ENCODE measurements around the gene ACSS1. TPM values are rescaled to one million over a fixed set of nuclear protein-coding genes. Genes with fewer than 3 reads are reported as not detected.

Gene ACSS1
- total RNA-seq, 2 experiments from 2014 or later, result 17.5 to 18.2 TPM

DNA sequence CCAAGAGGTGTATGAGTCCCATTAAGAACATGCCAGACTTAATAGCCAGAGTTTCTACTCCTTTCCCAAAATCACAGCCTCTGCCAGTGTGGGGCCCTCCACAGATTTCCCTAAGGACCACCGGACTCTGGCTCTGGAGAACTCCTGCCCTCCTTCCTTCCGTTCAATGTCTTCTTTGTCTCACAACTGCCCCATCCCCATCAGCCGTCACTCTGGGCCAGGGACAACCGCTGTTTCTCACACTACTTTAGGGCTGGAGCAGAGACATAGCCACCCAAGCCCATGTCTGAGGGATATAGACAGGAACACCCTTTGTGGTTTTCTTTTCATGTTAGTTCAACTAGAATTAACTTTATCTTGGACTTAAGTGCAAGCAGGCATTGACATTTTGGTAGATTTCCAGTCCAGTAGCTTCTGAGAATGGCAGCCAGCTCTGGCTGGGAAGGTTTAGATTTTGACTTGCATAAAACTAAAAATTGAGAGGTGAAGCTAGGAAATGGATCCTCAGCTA is 6.7 kb upstream of the ACSS1 start:
- Mint-ChIP-seq H3K4me3 (no peak overlapping the region), H3K4me1 (ENCODE audit: low read depth) (peaks cover 4% of the 10 kb centered on the region), H3K9me3 (no peaks in the 10 kb centered on the region), H3K36me3 (ENCODE audit: low read depth) (no peaks in the 10 kb centered on the region), H3K27me3 (peaks cover 12% of the 10 kb centered on the region), H3K27ac (no peak overlapping the region)
- ATAC-seq, result no peak
- ChIA-PET CTCF (interaction anchor here (0.6 to 10.9 kb wide), 16 partner anchors 10 to 196 kb away, joined by 3 to 167 read pairs (median 4); partner anchors contain the start of gene APMAP), POLR2A (interaction anchor here (1.2 kb wide), 2 partner anchors 13 to 27 kb away, joined by 3 read pairs; no protein-coding TSS in a partner anchor)
- TF ChIP-seq CTCF (IDR thresholded peaks at IDR 0.05), result no peak
- no peak for DNase-seq
- intact Hi-C loops (cut with micrococcal nuclease), result loop anchor here (1.0 kb wide), 1 partner anchor 70 kb away; no protein-coding TSS in a partner anchor

GRCh38 chr20:25063981-25064380 is 6.0 kb upstream of the ACSS1 start:
- POLR2A ChIA-PET, result interaction anchor here (1.2 kb wide), 1 partner anchor 14 kb away, joined by 3 read pairs; no protein-coding TSS in a partner anchor
- no peak for DNase-seq
- Mint-ChIP-seq H3K4me3 (no peak overlapping the region), H3K36me3 (ENCODE audit: low read depth) (no peaks in the 10 kb centered on the region), H3K4me1 (ENCODE audit: low read depth) (peaks cover 6% of the 10 kb centered on the region), H3K27ac (no peak overlapping the region), H3K27me3 (peaks cover 5% of the 10 kb centered on the region), H3K9me3 (no peaks in the 10 kb centered on the region)
- ATAC-seq, result no peak
- intact Hi-C loops (cut with micrococcal nuclease), result no loop called here
- TF ChIP-seq CTCF (IDR thresholded peaks at IDR 0.05), result no peak
- CTCF ChIA-PET, result interaction anchor here (0.6 to 10.9 kb wide), 5 partner anchors 9 to 140 kb away, joined by 3 to 167 read pairs (median 10); partner anchors contain the start of gene APMAP

DNA sequence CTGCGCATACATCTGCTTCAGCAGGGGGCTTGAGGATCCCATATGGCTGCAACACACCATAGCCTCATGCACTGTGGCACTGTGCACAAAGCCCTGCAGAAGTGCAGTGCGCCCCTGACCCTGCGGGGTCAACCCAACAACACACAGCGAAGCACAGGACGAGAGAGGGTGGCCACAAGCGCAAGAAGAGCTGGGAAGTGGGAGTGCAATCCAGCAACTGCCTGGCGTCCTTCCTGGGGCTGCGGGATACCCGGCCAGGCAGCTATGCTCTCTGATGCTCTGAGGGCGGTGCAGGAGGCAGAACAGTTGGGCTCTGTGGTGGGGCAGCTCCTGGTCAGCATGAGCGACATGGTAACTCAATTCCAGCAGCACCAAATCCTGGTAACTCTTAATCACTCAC is 5.6 kb upstream of the ACSS1 start:
- TF ChIP-seq CTCF (IDR thresholded peaks at IDR 0.05), result no peak
- intact Hi-C loops (cut with micrococcal nuclease), result no loop called here
- Mint-ChIP-seq H3K27ac (no peak overlapping the region), H3K36me3 (ENCODE audit: low read depth) (no peaks in the 10 kb centered on the region), H3K27me3 (peaks cover 4% of the 10 kb centered on the region), H3K4me3 (no peak overlapping the region), H3K9me3 (no peaks in the 10 kb centered on the region), H3K4me1 (ENCODE audit: low read depth) (peaks cover 10% of the 10 kb centered on the region)
- ChIA-PET POLR2A (interaction anchor here (1.2 kb wide), 1 partner anchor 14 kb away, joined by 3 read pairs; no protein-coding TSS in a partner anchor), CTCF (interaction anchor here (0.9 to 10.9 kb wide), 4 partner anchors 27 to 115 kb away, joined by 3 to 167 read pairs (median 6); partner anchors contain the start of gene APMAP)
- ATAC-seq (no peak), DNase-seq (no peak)

DNA sequence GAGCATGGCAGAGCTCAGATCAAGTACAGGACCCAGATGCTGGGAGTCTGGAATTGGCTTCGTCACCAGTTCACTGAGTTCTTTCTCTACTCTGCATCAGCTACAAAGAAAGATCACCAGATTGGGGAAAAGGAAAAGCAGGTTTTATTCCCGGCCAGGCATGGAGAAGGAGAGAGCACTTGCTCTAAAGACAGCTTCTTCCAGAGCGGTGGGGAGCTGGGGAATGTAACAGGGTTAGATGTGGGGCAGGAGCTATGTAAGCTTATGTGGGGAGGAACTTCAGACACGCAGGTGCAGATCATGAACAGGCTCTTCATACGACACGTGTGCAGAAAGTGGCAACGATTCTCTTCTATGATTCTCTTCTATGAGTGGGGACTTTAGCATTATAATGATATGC is 4.9 kb upstream of the ACSS1 start:
- POLR2A ChIA-PET, result interaction anchor here (1.1 to 1.2 kb wide), 2 partner anchors 11 to 29 kb away, joined by 3 to 4 read pairs; no protein-coding TSS in a partner anchor
- CTCF ChIA-PET, result interaction anchor here (0.7 to 10.9 kb wide), 8 partner anchors 9 to 133 kb away, joined by 3 to 167 read pairs (median 3); partner anchors contain the start of gene APMAP
- Mint-ChIP-seq H3K4me3 (no peak overlapping the region), H3K27ac (no peak overlapping the region), H3K27me3 (peaks cover 1% of the 10 kb centered on the region), H3K4me1 (ENCODE audit: low read depth) (peaks cover 10% of the 10 kb centered on the region), H3K9me3 (no peaks in the 10 kb centered on the region), H3K36me3 (ENCODE audit: low read depth) (no peaks in the 10 kb centered on the region)
- ATAC-seq, result no peak
- no peak for TF ChIP-seq CTCF (IDR thresholded peaks at IDR 0.05)
- no peak for DNase-seq
- intact Hi-C loops (cut with micrococcal nuclease), result no loop called here

Data from activated CD8-positive, alpha-beta T cell treated with anti-CD3 and anti-CD28 coated beads for 36 hours (primary cell).